Skeletal muscle tissue (tissue), 4 donors: ENCODE data around the gene ABO. TPM values are rescaled to one million over a fixed set of nuclear protein-coding genes. Genes with fewer than 3 reads are reported as not detected.
"Not testable (repeated sequence)": the region's sequence is repeated elsewhere in the genome, so short reads cannot be mapped to it uniquely, and the experiment has no call there.

Experiments
- H3K27ac ChIP-seq: one replicate; pipeline ENCODE4 v1.7.0; 2013; ENCODE audit warnings: mild to moderate bottlenecking, low read depth, low read length, inconsistent platforms
- H3K27me3 ChIP-seq, 3 donors: one replicate each; pipeline ENCODE4 v1.7.0; 2013; ENCODE audit warnings: low read length in 3 of 3; ENCODE audit not compliant: control insufficient read depth in 3 of 3, insufficient read depth in 3 of 3
- H3K36me3 ChIP-seq, 3 donors: one replicate each; pipeline ENCODE4 v1.7.0; 2013; ENCODE audit warnings: low read length in 3 of 3; ENCODE audit not compliant: control insufficient read depth in 3 of 3, insufficient read depth in 3 of 3
- H3K4me1 ChIP-seq, 3 donors: one replicate each; pipeline ENCODE4 v1.7.0; 2013; ENCODE audit warnings: low read length in 3 of 3, mild to moderate bottlenecking in 3 of 3; ENCODE audit not compliant: control insufficient read depth in 3 of 3, insufficient read depth in 3 of 3
- H3K4me3 ChIP-seq, 3 donors: one replicate each; pipeline ENCODE4 v1.7.0; 2013; ENCODE audit warnings: low read length in 3 of 3
- H3K9ac ChIP-seq, 3 donors: one replicate each; pipeline ENCODE4 v1.7.0; 2013; ENCODE audit warnings: low read length in 3 of 3, mild to moderate bottlenecking in 3 of 3, moderate library complexity in 2 of 3, low read depth in 1 of 3
- H3K9me3 ChIP-seq, 3 donors: one replicate each; pipeline ENCODE4 v1.7.0; 2013; ENCODE audit warnings: low read length in 3 of 3; ENCODE audit not compliant: control insufficient read depth in 3 of 3
- total RNA-seq: library from RNA; depleted of rRNA; stranded (reverse); fragments of >200 nt; gene quantifications from one replicate; pipeline ENCODE4 v1.2.3, GENCODE V29; 2014
- donor health status: Osteomylitis.

ABO gene
- total RNA-seq, 1 donor from 2014 or later: under 0.01 TPM

GRCh38 chr9:133290751-133291302 is 15.8 kb upstream of the ABO start:
- no peaks in the 10 kb centered on the region for H3K4me1 ChIP-seq
- H3K9ac ChIP-seq: no peak overlapping the region
- H3K36me3 ChIP-seq: no peaks in the 10 kb centered on the region
- no peak overlapping the region for H3K27ac ChIP-seq
- no peak overlapping the region for H3K4me3 ChIP-seq
- H3K27me3 ChIP-seq: peaks cover 0 to 6% (median 0%) of the 10 kb centered on the region in 3 donors
- peaks cover 0 to 2% (median 2%) of the 10 kb centered on the region in 3 donors for H3K9me3 ChIP-seq

- H3K9ac ChIP-seq: no peak overlapping the region
- no peaks in the 10 kb centered on the region for H3K4me1 ChIP-seq
- H3K27me3 ChIP-seq: peaks cover 0 to 5% (median 3%) of the 10 kb centered on the region in 3 donors
- H3K36me3 ChIP-seq: no peaks in the 10 kb centered on the region
- no peak overlapping the region for H3K4me3 ChIP-seq
- no peak overlapping the region for H3K27ac ChIP-seq
- peaks cover 0 to 2% (median 2%) of the 10 kb centered on the region in 3 donors for H3K9me3 ChIP-seq
Measured at GRCh38 chr9:133286523-133286922, 11.5 kb upstream of the ABO start.

- no peak overlapping the region for H3K9ac ChIP-seq
Measured at GRCh38 chr9:133285252-133285775, 10.3 kb upstream of the ABO start.

GRCh38 chr9:133284362-133284761 is 9.4 kb upstream of the ABO start:
- Histone ChIP-seq H3K9me3 (peaks cover 0 to 2% (median 0%) of the 10 kb centered on the region in 3 donors), H3K9ac (no peak overlapping the region), H3K4me3 (no peak overlapping the region), H3K27me3 (peaks cover 5 to 15% (median 11%) of the 10 kb centered on the region in 3 donors), H3K4me1 (no peaks in the 10 kb centered on the region), H3K36me3 (no peaks in the 10 kb centered on the region), H3K27ac (no peak overlapping the region)

More at GRCh38 chr9:133285252-133285775, 10.3 kb upstream of the ABO start:
- no peak overlapping the region for H3K4me3 ChIP-seq
- no peaks in the 10 kb centered on the region for H3K4me1 ChIP-seq
- H3K9me3 ChIP-seq: peaks cover 0 to 2% (median 0%) of the 10 kb centered on the region in 3 donors
- H3K27ac ChIP-seq: no peak overlapping the region
- no peaks in the 10 kb centered on the region for H3K36me3 ChIP-seq
- H3K27me3 ChIP-seq: peaks cover 3 to 8% (median 5%) of the 10 kb centered on the region in 3 donors

GRCh38 chr9:133283255-133284032 is 8.4 kb upstream of the ABO start:
- H3K9ac ChIP-seq, H3K36me3 ChIP-seq, H3K27ac ChIP-seq, H3K9me3 ChIP-seq, H3K4me3 ChIP-seq, H3K4me1 ChIP-seq: not testable (repeated sequence)
- peaks cover 5 to 19% (median 15%) of the 10 kb centered on the region in 3 donors for H3K27me3 ChIP-seq

GRCh38 chr9:133282464-133283238 is 7.7 kb upstream of the ABO start:
- H3K4me3 ChIP-seq: no peak overlapping the region
- no peaks in the 10 kb centered on the region for H3K4me1 ChIP-seq
- H3K36me3 ChIP-seq: no peaks in the 10 kb centered on the region
- H3K9ac ChIP-seq: no peak overlapping the region
- no peaks in the 10 kb centered on the region for H3K9me3 ChIP-seq
- peaks cover 9 to 21% (median 18%) of the 10 kb centered on the region in 3 donors for H3K27me3 ChIP-seq
- no peak overlapping the region for H3K27ac ChIP-seq

- H3K27me3 ChIP-seq: peaks cover 18 to 32% (median 25%) of the 10 kb centered on the region in 3 donors
- no peaks in the 10 kb centered on the region for H3K4me1 ChIP-seq
- no peak overlapping the region for H3K27ac ChIP-seq
- H3K4me3 ChIP-seq: no peak overlapping the region
- H3K9me3 ChIP-seq: no peaks in the 10 kb centered on the region
- no peak overlapping the region for H3K9ac ChIP-seq
- H3K36me3 ChIP-seq: no peaks in the 10 kb centered on the region
Measured at GRCh38 chr9:133280392-133280791, 5.4 kb upstream of the ABO start.

GRCh38 chr9:133278161-133279114 is 3.4 kb upstream of the ABO start:
- H3K9ac ChIP-seq: no peak overlapping the region
- no peaks in the 10 kb centered on the region for H3K36me3 ChIP-seq
- H3K27ac ChIP-seq: no peak overlapping the region
- peaks cover 0 to 4% (median 0%) of the 10 kb centered on the region in 3 donors for H3K4me1 ChIP-seq
- H3K27me3 ChIP-seq: peaks cover 27 to 41% (median 38%) of the 10 kb centered on the region in 3 donors
- no peaks in the 10 kb centered on the region for H3K9me3 ChIP-seq
- no peak overlapping the region for H3K4me3 ChIP-seq

GRCh38 chr9:133277467-133277866 is 2.5 kb upstream of the ABO start:
- H3K4me3 ChIP-seq: no peak overlapping the region
- H3K36me3 ChIP-seq: no peaks in the 10 kb centered on the region
- H3K27me3 ChIP-seq: peaks cover 30 to 46% (median 43%) of the 10 kb centered on the region in 3 donors
- no peak overlapping the region for H3K9ac ChIP-seq
- H3K9me3 ChIP-seq: peaks cover 0 to 2% (median 0%) of the 10 kb centered on the region in 3 donors
- peaks cover 0 to 4% (median 0%) of the 10 kb centered on the region in 3 donors for H3K4me1 ChIP-seq
- H3K27ac ChIP-seq: no peak overlapping the region
